Measurements from ENCODE around the gene TMC3. TPM values are rescaled to one million over a fixed set of nuclear protein-coding genes. Genes with fewer than 3 reads are reported as not detected.

TMC3 gene
- total RNA-seq, result not detected in 2 replicates

GRCh38 chr15:81373775-81374395, at the start of gene TMC3:
TMC3 (minus strand) TSS chr15:81374213; CDS start chr15:81374077, 136 bp downstream.

GRCh38 chr15:81323944-81324881, 49.8 kb downstream of the TMC3 start, which contains the start of gene STARD5:
STARD5 (minus strand) TSS chr15:81324141; CDS start chr15:81324099, 42 bp downstream.

Other genes starting within 250 kb of the TMC3 start
- 0.12 and 0.66 TPM in 2 replicates for gene CFAP161, start 239.9 kb downstream of the TMC3 start, total RNA-seq
- 0.22 and 0.25 TPM in 2 replicates for gene IL16, start 177.3 kb downstream of the TMC3 start, total RNA-seq
- gene STARD5, start 50.1 kb downstream of the TMC3 start, total RNA-seq, result 5.6 and 10.7 TPM in 2 replicates